ENCODE data around the gene GRAP2.

The GRAP2 gene

DNA sequence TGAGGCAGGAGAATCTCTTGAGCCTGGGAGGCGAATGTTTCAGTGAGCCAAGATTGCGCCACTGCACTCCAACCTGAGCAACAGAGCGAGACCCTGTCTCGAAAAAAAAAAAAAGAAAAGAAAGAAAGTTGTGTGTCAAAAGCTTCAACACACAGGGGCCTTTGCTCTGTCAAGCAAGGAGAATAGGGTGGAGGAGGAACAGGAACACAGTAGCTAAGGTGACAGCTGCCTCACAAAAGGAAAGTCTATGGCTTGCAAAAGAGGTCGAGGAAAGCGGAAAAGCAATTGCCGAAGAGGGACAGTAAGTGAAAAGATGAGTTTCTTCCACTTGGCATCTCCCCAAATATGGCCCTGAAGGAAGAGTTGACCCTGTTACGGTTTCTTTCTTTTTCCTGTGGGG lies 32.9 kb downstream of the GRAP2 start:
- no peak overlapping the region for H3K4me3 ChIP-seq (ENCODE audit: low read length)
- H3K36me3 ChIP-seq (ENCODE audit: insufficient read depth, low read length): no peaks in the 10 kb centered on the region
- H3K4me1 ChIP-seq (ENCODE audit: insufficient read depth, low read length): peaks cover 2% of the 10 kb centered on the region
- peaks cover 6% of the 10 kb centered on the region for H3K27me3 ChIP-seq (ENCODE audit: insufficient read depth, low read length)
- H3K9me3 ChIP-seq (ENCODE audit: low read length): no peaks in the 10 kb centered on the region
- H2AFZ ChIP-seq (ENCODE audit: low read depth, low read length): no peak overlapping the region

DNA sequence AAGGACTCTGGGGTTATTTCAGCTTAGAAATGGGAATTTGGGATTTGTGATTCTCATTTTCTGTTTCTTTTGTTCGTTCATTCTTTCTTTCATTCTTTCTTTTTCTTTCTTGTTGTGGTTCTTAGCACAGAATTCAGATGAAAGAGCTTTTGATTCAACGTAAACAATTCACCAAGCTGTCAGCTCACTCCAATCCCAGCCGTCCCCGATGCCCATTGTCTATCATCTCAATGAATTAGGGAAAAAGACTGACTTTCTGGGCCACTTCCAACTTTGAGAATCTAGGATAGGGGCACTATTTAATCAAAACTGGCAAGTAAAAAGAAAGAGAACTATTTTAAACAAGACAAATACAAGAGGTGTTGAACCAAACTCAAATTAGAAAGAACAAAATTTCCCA lies 34.2 kb downstream of the GRAP2 start:
- Histone ChIP-seq H3K4me1 (ENCODE audit: insufficient read depth, low read length) (peaks cover 2% of the 10 kb centered on the region), H2AFZ (ENCODE audit: low read depth, low read length) (no peak overlapping the region), H3K36me3 (ENCODE audit: insufficient read depth, low read length) (no peaks in the 10 kb centered on the region), H3K9me3 (ENCODE audit: low read length) (no peaks in the 10 kb centered on the region), H3K4me3 (ENCODE audit: low read length) (no peak overlapping the region), H3K27me3 (ENCODE audit: insufficient read depth, low read length) (peaks cover 6% of the 10 kb centered on the region)

GRCh38 chr22:39935612-39936011 lies 34.7 kb downstream of the GRAP2 start:
- Histone ChIP-seq H2AFZ (ENCODE audit: low read depth, low read length) (no peak overlapping the region), H3K4me3 (ENCODE audit: low read length) (no peak overlapping the region), H3K36me3 (ENCODE audit: insufficient read depth, low read length) (no peaks in the 10 kb centered on the region), H3K27me3 (ENCODE audit: insufficient read depth, low read length) (peaks cover 6% of the 10 kb centered on the region), H3K9me3 (ENCODE audit: low read length) (no peaks in the 10 kb centered on the region), H3K4me1 (ENCODE audit: insufficient read depth, low read length) (peaks cover 2% of the 10 kb centered on the region)

- Histone ChIP-seq H2AFZ (ENCODE audit: low read depth, low read length) (no peak overlapping the region), H3K9me3 (ENCODE audit: low read length) (no peaks in the 10 kb centered on the region), H3K36me3 (ENCODE audit: insufficient read depth, low read length) (no peaks in the 10 kb centered on the region), H3K27me3 (ENCODE audit: insufficient read depth, low read length) (peaks cover 6% of the 10 kb centered on the region), H3K4me1 (ENCODE audit: insufficient read depth, low read length) (peaks cover 2% of the 10 kb centered on the region), H3K4me3 (ENCODE audit: low read length) (no peak overlapping the region)
Observed at GRCh38 chr22:39936523-39937145, 35.8 kb downstream of the GRAP2 start.

DNA sequence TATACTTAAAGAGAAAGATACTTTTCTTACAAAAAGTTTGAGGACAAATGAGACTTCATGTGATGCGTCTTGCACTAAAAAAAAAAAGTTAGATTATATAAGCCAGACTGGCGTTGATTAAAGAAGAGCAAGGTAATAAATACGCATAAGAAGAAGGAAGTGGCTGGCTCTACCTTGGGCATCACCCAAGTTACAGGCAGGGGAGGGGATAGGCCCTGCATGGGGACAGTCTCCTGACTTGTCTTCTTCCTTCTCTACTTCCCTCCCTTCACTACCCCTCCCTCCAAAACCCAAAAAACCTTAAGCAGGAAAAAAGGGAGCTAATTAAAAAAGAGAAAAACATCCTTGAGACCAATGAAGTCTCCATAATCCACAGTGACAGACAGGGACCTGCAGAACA lies 37.0 kb downstream of the GRAP2 start:
- no peaks in the 10 kb centered on the region for H3K36me3 ChIP-seq (ENCODE audit: insufficient read depth, low read length)
- H3K4me1 ChIP-seq (ENCODE audit: insufficient read depth, low read length): peaks cover 2% of the 10 kb centered on the region
- no peak overlapping the region for H2AFZ ChIP-seq (ENCODE audit: low read depth, low read length)
- no peak overlapping the region for H3K4me3 ChIP-seq (ENCODE audit: low read length)
- no peaks in the 10 kb centered on the region for H3K9me3 ChIP-seq (ENCODE audit: low read length)
- H3K27me3 ChIP-seq (ENCODE audit: insufficient read depth, low read length): peaks cover 6% of the 10 kb centered on the region

DNA sequence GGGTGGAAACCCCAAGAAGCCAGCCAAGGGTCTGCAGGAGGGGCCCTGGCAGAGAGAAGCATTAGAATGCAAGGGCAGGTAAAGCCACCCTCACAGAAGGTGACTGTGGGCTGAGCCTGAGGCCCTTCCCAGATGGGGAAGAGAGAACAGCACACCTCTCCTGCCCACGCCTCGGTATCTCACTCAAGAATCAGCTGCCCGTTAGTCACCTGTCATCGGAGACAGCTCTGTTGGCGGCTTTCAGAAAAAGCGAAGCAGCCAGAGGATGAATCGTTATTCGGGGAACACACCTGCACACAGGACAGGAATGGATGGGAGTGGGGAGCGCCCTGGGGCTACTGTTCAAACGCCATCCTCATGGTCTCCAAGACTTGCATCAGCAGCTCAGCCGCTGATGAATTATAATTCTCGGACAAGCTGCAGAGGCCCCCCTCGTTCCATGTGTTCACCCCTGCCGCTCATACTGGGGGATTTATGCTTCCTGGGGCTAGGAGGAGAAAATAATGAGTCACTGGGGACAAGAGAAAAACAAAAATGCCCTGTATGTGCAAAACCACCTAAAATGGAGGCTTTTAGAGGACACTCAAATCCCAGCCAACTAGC lies 37.7 kb downstream of the GRAP2 start:
- Histone ChIP-seq H2AFZ (ENCODE audit: low read depth, low read length) (no peak overlapping the region), H3K27me3 (ENCODE audit: insufficient read depth, low read length) (peaks cover 6% of the 10 kb centered on the region), H3K4me3 (ENCODE audit: low read length) (no peak overlapping the region), H3K4me1 (ENCODE audit: insufficient read depth, low read length) (peaks cover 2% of the 10 kb centered on the region), H3K9me3 (ENCODE audit: low read length) (no peaks in the 10 kb centered on the region), H3K36me3 (ENCODE audit: insufficient read depth, low read length) (no peaks in the 10 kb centered on the region)

DNA sequence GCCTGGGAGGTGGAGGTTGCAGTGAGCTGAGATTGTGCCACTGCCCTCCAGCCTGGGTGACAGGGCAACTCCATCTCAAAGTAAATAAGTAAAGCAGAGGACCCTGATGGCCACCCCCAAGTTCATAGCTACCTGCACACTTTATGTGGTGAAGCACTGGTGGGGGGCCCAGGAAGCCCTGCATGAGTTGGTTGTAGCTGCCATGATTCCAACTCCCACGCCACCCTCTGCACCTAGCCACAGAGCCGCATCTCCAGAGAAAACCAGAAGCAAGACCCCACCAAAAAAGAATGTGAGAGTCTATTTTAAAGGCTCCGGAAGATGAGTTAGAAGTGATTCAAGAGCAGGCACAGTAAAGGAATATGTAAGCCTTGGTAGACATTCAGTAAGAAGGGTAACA lies 38.9 kb downstream of the GRAP2 start:
- Histone ChIP-seq H2AFZ (ENCODE audit: low read depth, low read length) (no peak overlapping the region), H3K4me1 (ENCODE audit: insufficient read depth, low read length) (peaks cover 2% of the 10 kb centered on the region), H3K36me3 (ENCODE audit: insufficient read depth, low read length) (no peaks in the 10 kb centered on the region), H3K27me3 (ENCODE audit: insufficient read depth, low read length) (peaks cover 6% of the 10 kb centered on the region), H3K9me3 (ENCODE audit: low read length) (no peaks in the 10 kb centered on the region), H3K4me3 (ENCODE audit: low read length) (no peak overlapping the region)

GRCh38 chr22:39940757-39941305 lies 39.9 kb downstream of the GRAP2 start:
- Histone ChIP-seq H3K27me3 (ENCODE audit: insufficient read depth, low read length) (peaks cover 6% of the 10 kb centered on the region), H2AFZ (ENCODE audit: low read depth, low read length) (no peak overlapping the region), H3K9me3 (ENCODE audit: low read length) (no peaks in the 10 kb centered on the region), H3K4me1 (ENCODE audit: insufficient read depth, low read length) (no peaks in the 10 kb centered on the region), H3K4me3 (ENCODE audit: low read length) (no peak overlapping the region), H3K36me3 (ENCODE audit: insufficient read depth, low read length) (no peaks in the 10 kb centered on the region)

DNA sequence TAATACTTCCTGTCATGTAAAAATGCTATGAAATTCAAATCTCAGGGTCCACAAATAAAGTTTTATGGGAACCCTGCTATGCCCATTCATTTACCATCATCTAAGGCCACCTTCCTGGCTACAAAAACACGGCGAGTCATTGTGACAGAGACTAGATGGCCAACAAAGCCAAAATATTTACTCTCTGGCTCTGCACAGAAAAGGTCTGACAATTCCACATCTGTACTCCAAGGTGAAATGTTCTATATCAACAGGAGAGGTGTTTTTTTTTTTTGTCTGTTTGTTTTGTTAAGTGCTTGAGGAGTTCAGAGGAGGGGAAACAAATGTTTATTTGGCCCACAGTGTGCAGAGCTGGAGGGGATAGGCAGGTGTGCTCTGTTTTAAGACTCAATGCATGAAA lies 40.7 kb downstream of the GRAP2 start:
- no peaks in the 10 kb centered on the region for H3K36me3 ChIP-seq (ENCODE audit: insufficient read depth, low read length)
- H3K27me3 ChIP-seq (ENCODE audit: insufficient read depth, low read length): peaks cover 6% of the 10 kb centered on the region
- no peaks in the 10 kb centered on the region for H3K4me1 ChIP-seq (ENCODE audit: insufficient read depth, low read length)
- H3K4me3 ChIP-seq (ENCODE audit: low read length): no peak overlapping the region
- H3K9me3 ChIP-seq (ENCODE audit: low read length): no peaks in the 10 kb centered on the region
- H2AFZ ChIP-seq (ENCODE audit: low read depth, low read length): no peak overlapping the region

GRCh38 chr22:39942439-39943230 lies 41.8 kb downstream of the GRAP2 start:
- H3K9me3 ChIP-seq (ENCODE audit: low read length): no peaks in the 10 kb centered on the region
- no peaks in the 10 kb centered on the region for H3K36me3 ChIP-seq (ENCODE audit: insufficient read depth, low read length)
- no peaks in the 10 kb centered on the region for H3K4me1 ChIP-seq (ENCODE audit: insufficient read depth, low read length)
- no peaks in the 10 kb centered on the region for H3K27me3 ChIP-seq (ENCODE audit: insufficient read depth, low read length)
- H3K4me3 ChIP-seq (ENCODE audit: low read length): no peak overlapping the region
- no peak overlapping the region for H2AFZ ChIP-seq (ENCODE audit: low read depth, low read length)

DNA sequence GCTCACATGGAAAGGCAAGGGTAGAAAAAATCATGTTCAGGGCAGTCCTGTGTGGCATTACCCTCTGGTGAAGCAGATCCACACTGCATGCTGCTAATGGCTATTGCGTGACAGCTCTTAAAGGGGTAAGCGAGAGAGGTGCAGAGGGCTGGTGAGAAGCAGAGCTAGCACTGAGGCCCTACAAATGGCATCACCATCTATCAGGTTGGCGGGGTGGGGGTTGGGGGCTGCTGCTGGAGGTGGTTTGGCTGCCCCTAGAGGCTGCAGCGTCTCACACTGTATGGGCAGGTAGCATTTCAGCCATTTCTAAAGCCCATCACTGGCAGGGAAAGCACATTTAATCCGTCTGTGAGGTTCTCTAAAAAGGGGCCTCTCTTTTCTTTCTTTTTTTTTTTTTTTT lies 42.5 kb downstream of the GRAP2 start:
- H3K9me3 ChIP-seq (ENCODE audit: low read length): no peaks in the 10 kb centered on the region
- H3K36me3 ChIP-seq (ENCODE audit: insufficient read depth, low read length): no peaks in the 10 kb centered on the region
- no peak overlapping the region for H3K4me3 ChIP-seq (ENCODE audit: low read length)
- H3K4me1 ChIP-seq (ENCODE audit: insufficient read depth, low read length): no peaks in the 10 kb centered on the region
- H2AFZ ChIP-seq (ENCODE audit: low read depth, low read length): no peak overlapping the region
- no peaks in the 10 kb centered on the region for H3K27me3 ChIP-seq (ENCODE audit: insufficient read depth, low read length)

DNA sequence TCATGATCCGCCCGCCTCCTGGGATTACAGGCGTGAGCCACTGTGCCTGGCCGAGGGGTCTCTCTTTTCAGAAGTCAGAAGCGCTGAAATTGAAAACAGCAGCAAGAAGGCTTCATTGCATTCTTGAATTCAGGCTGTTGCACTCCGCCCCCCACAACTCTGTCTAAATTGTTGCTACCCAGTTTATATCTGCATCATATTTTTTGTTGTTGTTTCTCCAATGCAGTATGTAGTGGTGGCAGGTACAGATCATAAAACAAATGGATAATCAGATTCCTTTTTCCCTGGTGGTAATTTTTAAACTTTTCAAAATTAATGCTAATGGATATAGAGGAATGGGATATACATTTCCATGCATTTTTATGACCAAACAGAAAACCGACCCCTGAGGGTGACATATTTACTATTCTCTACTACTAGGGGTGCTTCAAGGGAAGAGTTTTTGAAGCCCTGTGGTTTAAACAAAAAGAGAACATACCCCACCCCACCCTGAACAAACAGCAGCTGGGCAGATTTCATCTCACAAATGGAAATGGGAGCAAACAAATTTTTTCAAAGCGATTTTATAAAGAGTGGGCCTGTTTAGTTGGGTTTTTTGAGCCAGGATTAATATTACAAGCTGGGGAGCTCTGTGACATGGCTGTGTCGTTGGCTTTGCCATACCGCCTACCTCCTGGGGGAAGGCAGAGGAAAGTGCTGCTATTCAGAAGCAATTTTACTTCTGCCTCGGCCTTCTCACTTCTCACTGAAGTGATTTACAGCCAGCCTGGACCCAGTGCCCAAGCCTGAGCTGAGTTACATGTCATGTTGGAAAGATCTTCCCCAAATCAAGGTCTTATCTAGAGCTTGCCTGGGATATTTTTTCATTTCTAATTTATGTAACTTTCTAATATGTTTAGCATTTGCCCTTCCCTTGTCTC lies 43.3 kb downstream of the GRAP2 start:
- no peaks in the 10 kb centered on the region for H3K27me3 ChIP-seq (ENCODE audit: insufficient read depth, low read length)
- H3K36me3 ChIP-seq (ENCODE audit: insufficient read depth, low read length): no peaks in the 10 kb centered on the region
- no peak overlapping the region for H3K4me3 ChIP-seq (ENCODE audit: low read length)
- no peak overlapping the region for H2AFZ ChIP-seq (ENCODE audit: low read depth, low read length)
- H3K4me1 ChIP-seq (ENCODE audit: insufficient read depth, low read length): no peaks in the 10 kb centered on the region
- H3K9me3 ChIP-seq (ENCODE audit: low read length): no peaks in the 10 kb centered on the region

Measured in neuron (in vitro differentiated cells).